ENCODE measurements around the gene HS3ST3A1.

DNA sequence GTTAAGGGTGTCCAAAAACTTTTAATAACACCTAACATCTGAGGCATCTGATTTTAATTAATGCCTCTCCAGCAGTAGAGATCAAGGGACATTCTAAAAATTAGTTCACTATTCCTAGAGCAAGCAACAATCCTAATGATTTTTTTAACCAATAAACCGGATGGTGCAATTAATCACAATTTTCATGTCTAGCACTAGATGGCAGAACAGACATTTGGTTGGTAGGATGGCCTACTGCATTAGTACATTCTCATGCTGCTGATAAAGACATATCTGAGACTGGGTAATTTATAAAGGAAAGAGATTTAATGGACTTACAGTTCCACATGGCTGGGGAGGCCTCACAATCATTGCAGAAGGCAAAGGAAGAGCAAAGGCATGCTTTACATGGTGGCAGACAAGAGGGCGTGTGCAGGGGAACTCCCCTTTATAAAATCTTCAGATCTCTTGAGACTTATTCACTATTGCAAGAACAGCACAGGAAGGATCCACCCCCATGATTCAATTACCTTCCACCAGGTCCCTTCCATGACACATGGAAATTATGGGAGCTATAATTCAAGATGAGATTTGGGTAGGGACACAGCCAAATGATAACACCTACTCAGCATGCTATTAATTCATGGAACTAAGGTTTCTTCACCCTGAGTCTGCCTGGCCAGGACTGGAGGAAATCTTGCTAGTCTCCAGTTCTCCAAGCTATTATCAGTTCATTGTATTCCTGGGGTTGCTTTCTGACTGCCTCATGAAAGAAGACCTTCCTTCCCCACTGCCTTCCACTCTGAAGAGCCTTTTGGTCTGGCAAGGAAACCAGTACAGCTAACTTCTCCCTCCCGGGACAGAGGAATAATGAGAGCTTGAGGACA is 24.8 kb downstream of the HS3ST3A1 start:
- TF ChIP-seq, protein P1, sequence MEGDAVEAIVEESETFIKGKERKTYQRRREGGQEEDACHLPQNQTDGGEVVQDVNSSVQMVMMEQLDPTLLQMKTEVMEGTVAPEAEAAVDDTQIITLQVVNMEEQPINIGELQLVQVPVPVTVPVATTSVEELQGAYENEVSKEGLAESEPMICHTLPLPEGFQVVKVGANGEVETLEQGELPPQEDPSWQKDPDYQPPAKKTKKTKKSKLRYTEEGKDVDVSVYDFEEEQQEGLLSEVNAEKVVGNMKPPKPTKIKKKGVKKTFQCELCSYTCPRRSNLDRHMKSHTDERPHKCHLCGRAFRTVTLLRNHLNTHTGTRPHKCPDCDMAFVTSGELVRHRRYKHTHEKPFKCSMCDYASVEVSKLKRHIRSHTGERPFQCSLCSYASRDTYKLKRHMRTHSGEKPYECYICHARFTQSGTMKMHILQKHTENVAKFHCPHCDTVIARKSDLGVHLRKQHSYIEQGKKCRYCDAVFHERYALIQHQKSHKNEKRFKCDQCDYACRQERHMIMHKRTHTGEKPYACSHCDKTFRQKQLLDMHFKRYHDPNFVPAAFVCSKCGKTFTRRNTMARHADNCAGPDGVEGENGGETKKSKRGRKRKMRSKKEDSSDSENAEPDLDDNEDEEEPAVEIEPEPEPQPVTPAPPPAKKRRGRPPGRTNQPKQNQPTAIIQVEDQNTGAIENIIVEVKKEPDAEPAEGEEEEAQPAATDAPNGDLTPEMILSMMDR (IDR thresholded peaks at IDR 0.05; ENCODE audit: poor library complexity), result no peak
- TF ChIP-seq EZH2 (IDR thresholded peaks at IDR 0.05; ENCODE audit: borderline replicate concordance), result no peak
- TF ChIP-seq EZH2phosphoT487 (IDR thresholded peaks at IDR 0.05; ENCODE audit: low read depth, severe bottlenecking, unreplicated experiment), result no peak
